GM21447 (cell line): Measurements from ENCODE around the gene VAV1.

ENCODE experiments used
- ATAC-seq: cut with Tn5 transposase; IDR thresholded peaks from one replicate; pipeline ENCODE4 v1.9.1; 2021; ENCODE audit not compliant: unreplicated experiment

Gene VAV1

DNA sequence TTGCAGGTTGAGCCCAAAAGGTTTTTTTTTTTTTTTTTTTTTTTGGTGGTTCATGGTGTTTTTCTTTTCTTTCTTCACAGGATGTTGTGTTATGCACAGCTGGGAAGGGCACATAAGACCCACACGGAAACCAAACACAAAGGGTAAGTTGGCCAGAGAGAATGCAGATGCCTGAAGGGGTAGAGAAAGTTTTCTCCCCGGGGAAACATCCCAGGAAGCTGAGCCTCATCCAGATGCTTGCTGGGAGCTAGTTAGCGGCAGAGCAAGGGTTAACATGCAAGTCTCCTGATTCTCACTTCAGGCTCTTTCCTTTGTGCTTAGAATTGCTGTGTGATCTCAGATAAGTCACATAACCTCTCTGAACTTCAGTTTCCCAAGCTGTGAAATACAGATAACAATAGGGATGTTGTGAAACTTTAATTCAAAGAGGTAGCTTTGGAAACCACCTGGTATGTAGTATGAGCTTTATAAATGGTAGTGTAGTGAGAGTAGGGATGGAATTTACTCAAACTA is 117.9 kb downstream of the VAV1 start:
- no peak for ATAC-seq

DNA sequence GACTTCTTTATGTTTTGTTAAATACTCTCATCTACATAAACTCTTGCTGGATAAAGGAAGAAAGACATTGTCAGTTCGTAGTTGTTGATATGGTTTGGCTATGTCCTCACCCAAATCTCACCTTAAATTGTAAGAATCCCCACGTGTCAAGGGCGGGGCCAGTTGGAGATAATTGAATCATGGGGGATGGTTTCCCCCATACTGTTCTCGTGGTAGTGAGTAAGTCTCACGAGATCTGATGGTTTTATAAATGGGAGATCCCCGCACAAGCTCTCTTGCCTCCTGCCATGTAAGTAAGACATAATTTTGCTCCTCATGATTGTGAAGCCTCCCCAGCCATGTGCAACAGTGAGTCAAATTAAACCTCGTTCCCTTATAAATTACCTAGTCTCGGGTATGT is 118.4 kb downstream of the VAV1 start:
- ATAC-seq, result no peak

DNA sequence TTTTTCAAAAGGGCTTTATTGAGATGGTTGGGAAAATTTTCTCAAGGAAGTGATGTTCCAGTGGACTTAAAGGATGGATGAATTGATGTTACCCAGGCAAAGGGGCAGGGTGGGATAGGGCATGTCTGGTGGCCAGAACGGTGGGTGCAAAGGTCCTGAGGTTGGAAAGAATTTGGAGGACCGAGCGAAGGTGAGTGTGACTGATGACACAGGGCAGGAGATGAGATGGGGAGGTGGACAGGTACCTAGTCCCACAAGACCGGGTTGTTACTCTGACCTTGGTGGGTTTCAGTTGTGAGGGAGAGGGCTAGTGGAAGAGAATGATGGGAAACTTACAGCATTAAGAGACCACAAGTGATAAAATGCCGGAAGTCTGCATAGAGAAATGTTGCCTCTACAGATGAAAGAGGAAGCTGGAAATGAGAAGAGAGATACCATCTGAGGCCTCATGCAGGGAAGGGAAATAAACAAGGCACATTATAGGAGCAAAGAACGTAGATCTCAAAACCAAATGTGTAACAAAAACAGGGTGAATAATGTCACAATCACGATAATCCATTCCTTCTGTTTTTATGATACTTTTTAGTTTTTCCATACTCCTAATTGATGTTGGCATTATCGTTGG is 119.4 kb downstream of the VAV1 start:
- no peak for ATAC-seq

DNA sequence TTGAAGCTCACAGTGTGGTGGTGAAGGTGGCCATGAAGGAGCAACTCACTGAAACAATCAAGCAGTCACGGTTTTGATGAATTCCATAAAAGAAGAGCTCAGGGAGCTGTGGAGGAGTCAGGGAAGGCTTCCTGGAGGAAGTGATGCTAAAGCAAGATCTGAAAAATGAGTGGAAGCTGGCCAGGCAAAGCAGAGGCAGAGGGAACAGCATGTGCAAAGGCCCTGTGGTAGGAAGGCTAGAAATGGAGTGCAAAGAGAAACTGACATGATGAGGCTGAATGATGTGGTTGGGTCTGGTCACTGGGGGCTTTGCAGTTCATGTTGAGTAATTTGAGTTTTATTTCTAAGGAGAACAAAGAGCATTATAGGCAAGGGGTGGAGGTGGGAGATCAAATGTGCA is 121.8 kb downstream of the VAV1 start:
- ATAC-seq, result no peak

DNA sequence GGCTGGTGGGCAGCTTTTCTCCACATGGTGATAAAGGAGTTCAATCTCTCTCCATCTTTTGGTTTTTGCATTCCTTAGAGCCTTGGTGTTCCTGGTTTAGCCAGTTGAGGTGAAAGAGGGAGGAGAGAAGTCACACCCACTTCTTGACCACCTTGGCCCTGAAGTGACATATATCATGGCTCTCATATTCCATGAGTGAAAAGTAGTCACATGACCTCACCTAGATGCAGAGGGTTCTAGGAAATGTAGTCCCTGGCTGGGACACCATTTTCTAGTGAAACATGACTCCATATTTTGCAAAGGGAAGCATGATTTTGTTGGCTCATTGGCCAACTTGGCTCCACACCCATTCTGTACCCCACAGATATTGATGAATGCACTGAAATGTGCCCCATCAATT is 130.9 kb downstream of the VAV1 start:
- ATAC-seq, result no peak

DNA sequence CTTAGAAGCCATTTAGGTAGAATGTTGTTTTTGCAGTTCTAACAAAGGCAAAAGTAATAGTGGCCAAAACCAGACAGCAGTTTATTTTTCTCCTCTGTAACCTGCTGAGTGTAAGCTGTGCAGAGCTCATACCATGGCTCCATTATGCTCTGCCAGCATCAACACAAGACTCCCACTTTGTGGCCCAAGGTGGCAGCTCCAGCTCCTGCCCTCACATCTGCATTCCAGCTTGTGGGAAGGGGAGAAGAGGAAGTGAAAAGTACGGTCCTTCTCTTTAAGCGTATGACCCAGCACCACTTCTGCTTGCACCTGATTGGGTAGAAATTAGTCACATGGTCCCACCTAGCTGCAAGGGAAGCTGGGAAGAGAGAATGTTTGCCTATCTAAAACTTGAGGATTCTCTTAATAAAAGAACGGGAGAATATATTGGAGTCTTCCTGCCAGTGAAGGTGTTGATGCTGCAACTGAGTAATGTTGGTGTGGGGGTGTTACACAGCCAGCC is 134.1 kb downstream of the VAV1 start:
- no peak for ATAC-seq
